ENCODE results near the gene LTBP1.

- TF ChIP-seq EZH2 (IDR thresholded peaks at IDR 0.05; ENCODE audit: insufficient read depth, poor library complexity, severe bottlenecking) (no peak), EZH2phosphoT487 (IDR thresholded peaks at IDR 0.05; ENCODE audit: insufficient read depth, low read depth) (no peak)
These were observed 176.5 kb downstream of the LTBP1 start for GRCh38 chr2:33123216-33123615.
